Keratinocyte (primary cell): Measurements from ENCODE around the gene SPEF1.

Experiments used
- EZH2 ChIP-seq: IDR thresholded peaks from one replicate; pipeline ENCODE4 v1.6.1; 2012; ENCODE audit warnings: inconsistent platforms, mild to moderate bottlenecking, low read length, moderate library complexity
- TF ChIP-seq, protein P1 (sequence below), 3 experiments: IDR thresholded peaks in 1 of 3; conservative IDR thresholded peaks in 1 of 3; optimal IDR thresholded peaks in 1 of 3; 2 replicates in 2 of 3; 3 replicates in 1 of 3; pipeline versions ENCODE3 to v1.5.1; 2011; ENCODE audit warnings: low read length in 3 of 3, mild to moderate bottlenecking in 3 of 3, moderate library complexity in 2 of 3, control low read depth in 1 of 3, inconsistent platforms in 1 of 3; ENCODE audit not compliant: insufficient read depth in 2 of 3; ENCODE audit errors: extremely low read depth in 1 of 3

DNA sequence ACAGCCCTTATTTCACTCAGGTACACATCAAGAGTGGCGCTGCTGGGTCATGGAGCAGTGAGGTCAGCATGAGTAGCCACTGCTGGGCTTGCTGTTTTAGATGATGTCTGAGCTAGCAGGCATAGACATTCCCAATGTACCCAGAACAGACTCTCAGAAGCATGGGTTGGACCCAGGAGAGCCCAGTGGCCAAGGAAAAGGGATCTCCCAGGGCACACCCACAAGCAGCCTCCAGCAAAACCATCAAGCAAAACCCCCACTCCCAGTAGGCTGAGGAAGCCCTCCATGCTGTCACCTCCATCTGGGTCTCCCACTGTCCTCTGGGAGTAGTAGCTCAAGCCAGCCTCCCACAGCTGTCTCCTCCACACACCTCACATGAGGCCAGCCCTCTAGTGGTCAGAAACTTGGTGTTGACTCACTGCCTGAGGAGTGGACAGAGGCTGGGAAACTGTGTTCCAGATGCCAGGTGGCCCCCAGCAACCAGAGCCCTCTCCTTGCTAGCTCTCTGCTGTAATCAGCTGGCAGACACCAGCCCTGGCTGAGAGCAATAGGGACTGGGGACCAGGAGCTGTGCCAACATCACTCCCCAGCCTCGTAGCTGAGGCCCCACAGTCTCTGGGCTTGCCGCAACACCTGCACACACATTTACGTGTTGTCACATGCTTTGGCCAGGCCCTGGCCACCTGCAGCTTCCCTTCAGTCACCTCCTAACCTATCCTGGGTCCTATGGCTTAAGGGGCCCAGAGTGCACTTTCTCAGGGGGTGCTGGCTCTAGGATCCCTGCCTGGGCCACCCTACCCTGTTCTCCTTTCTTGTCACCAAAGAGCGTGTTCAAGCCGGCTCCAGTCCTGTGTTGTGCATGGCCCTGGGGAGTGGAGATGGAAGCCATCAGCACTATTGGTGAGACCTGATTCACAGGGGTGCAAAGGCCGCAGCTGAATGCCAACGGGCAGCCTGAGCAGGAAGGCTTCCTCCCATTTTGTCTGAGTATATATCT, 37.2 kb upstream of the SPEF1 start:
- TF ChIP-seq, protein P1, sequence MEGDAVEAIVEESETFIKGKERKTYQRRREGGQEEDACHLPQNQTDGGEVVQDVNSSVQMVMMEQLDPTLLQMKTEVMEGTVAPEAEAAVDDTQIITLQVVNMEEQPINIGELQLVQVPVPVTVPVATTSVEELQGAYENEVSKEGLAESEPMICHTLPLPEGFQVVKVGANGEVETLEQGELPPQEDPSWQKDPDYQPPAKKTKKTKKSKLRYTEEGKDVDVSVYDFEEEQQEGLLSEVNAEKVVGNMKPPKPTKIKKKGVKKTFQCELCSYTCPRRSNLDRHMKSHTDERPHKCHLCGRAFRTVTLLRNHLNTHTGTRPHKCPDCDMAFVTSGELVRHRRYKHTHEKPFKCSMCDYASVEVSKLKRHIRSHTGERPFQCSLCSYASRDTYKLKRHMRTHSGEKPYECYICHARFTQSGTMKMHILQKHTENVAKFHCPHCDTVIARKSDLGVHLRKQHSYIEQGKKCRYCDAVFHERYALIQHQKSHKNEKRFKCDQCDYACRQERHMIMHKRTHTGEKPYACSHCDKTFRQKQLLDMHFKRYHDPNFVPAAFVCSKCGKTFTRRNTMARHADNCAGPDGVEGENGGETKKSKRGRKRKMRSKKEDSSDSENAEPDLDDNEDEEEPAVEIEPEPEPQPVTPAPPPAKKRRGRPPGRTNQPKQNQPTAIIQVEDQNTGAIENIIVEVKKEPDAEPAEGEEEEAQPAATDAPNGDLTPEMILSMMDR (optimal IDR thresholded peaks at IDR 0.05 in 1 of 3, IDR thresholded peaks at IDR 0.05 in 1 of 3, conservative IDR thresholded peaks at IDR 0.05 in 1 of 3; ENCODE audit: extremely low read depth in 1 of 3, insufficient read depth in 2 of 3, low read length in 3 of 3), result peak; percentile 61 to 79 (median 65)
- TF ChIP-seq EZH2, result no peak
